Measurements from ENCODE around the gene TEX261.

DNA sequence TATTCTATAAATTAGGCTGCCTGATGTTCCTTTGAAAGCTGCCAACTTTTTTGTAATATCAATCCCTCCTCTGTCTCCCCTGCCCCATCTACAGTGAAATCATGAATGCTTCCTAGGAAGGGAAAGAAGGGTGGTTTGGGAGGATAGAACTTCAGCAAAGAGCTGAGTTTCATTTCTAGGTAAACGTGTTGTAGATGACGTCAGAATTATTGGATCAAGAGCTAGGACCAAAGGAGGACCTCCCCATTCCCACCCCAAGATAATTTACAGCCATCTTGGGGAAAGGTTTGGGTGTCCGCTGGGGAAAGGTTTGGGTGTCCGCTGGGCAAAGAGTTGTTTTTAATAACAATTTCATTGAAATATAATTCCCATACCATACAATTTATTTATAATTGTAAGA, 27.5 kb downstream of the TEX261 start:
- TF ChIP-seq, protein P1, sequence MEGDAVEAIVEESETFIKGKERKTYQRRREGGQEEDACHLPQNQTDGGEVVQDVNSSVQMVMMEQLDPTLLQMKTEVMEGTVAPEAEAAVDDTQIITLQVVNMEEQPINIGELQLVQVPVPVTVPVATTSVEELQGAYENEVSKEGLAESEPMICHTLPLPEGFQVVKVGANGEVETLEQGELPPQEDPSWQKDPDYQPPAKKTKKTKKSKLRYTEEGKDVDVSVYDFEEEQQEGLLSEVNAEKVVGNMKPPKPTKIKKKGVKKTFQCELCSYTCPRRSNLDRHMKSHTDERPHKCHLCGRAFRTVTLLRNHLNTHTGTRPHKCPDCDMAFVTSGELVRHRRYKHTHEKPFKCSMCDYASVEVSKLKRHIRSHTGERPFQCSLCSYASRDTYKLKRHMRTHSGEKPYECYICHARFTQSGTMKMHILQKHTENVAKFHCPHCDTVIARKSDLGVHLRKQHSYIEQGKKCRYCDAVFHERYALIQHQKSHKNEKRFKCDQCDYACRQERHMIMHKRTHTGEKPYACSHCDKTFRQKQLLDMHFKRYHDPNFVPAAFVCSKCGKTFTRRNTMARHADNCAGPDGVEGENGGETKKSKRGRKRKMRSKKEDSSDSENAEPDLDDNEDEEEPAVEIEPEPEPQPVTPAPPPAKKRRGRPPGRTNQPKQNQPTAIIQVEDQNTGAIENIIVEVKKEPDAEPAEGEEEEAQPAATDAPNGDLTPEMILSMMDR (IDR thresholded peaks at IDR 0.05; ENCODE audit: control extremely low read depth in 1 of 3, insufficient read depth in 1 of 3, low read depth in 1 of 3, low read length in 3 of 3), result no peak
- TF ChIP-seq RAD21 (IDR thresholded peaks at IDR 0.05 in 1 of 2, conservative IDR thresholded peaks at IDR 0.05 in 1 of 2; ENCODE audit: low read depth in 2 of 2, low read length in 2 of 2), result no peak
- no peak for TF ChIP-seq POLR2AphosphoS5 (IDR thresholded peaks at IDR 0.05; ENCODE audit: low read depth, low read length)
- no peak for TF ChIP-seq JUND (IDR thresholded peaks at IDR 0.05; ENCODE audit: low read length)
- TF ChIP-seq CREB1 (IDR thresholded peaks at IDR 0.05), result no peak
- no peak for TF ChIP-seq TAF1 (IDR thresholded peaks at IDR 0.05; ENCODE audit: low read depth, low read length)
- TF ChIP-seq EZH2 (IDR thresholded peaks at IDR 0.05; ENCODE audit: low read depth, low read length, severe bottlenecking), result no peak
- TF ChIP-seq RFX5 (IDR thresholded peaks at IDR 0.05; ENCODE audit: borderline replicate concordance, low read depth, low read length), result no peak
- TF ChIP-seq SIN3A (conservative IDR thresholded peaks at IDR 0.05 in 1 of 2, IDR thresholded peaks at IDR 0.05 in 1 of 2; ENCODE audit: low read depth in 1 of 2, low read length in 2 of 2), result no peak
- TF ChIP-seq, protein P2, sequence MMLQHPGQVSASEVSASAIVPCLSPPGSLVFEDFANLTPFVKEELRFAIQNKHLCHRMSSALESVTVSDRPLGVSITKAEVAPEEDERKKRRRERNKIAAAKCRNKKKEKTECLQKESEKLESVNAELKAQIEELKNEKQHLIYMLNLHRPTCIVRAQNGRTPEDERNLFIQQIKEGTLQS (IDR thresholded peaks at IDR 0.05; ENCODE audit: insufficient read depth, low read depth, low read length), result no peak
- no peak for TF ChIP-seq KDM5A (IDR thresholded peaks at IDR 0.05; ENCODE audit: low read length)

Measured in H1 (cell line).